ENCODE measurements around the gene RXRB. TPM values are rescaled to one million over a fixed set of nuclear protein-coding genes. Genes with fewer than 3 reads are reported as not detected.
A peak's percentile ranks its signal among the peaks of the same experiment; 100 is the strongest.

Gene RXRB
- total RNA-seq, 6 experiments from 2014 or later = 37.3 to 41.6 (median 38.3) TPM

GRCh38 chr6:33175436-33176069 is 24.9 kb downstream of the RXRB start:
- peak; percentile 45 for TF ChIP-seq CTCF (IDR thresholded peaks at IDR 0.05)
- no peak for DNase-seq
- no peak overlapping the region for H3K4me3 Mint-ChIP-seq
- H3K27me3 Mint-ChIP-seq (ENCODE audit: insufficient read depth) = peaks cover 15% of the 10 kb centered on the region
- no peaks in the 10 kb centered on the region for H3K9me3 Mint-ChIP-seq
- no peaks in the 10 kb centered on the region for H3K4me1 Mint-ChIP-seq (ENCODE audit: low read depth)
- H3K36me3 Mint-ChIP-seq (ENCODE audit: low read depth) = no peaks in the 10 kb centered on the region
- no peak overlapping the region for H3K27ac Mint-ChIP-seq

- H3K36me3 Mint-ChIP-seq (ENCODE audit: low read depth) = no peaks in the 10 kb centered on the region
- DNase-seq = no peak
- peaks cover 15% of the 10 kb centered on the region for H3K27me3 Mint-ChIP-seq (ENCODE audit: insufficient read depth)
- H3K4me1 Mint-ChIP-seq (ENCODE audit: low read depth) = no peaks in the 10 kb centered on the region
- H3K4me3 Mint-ChIP-seq = no peak overlapping the region
- no peaks in the 10 kb centered on the region for H3K9me3 Mint-ChIP-seq
- no peak overlapping the region for H3K27ac Mint-ChIP-seq
- TF ChIP-seq CTCF (IDR thresholded peaks at IDR 0.05) = no peak
These were observed 25.7 kb downstream of the RXRB start for GRCh38 chr6:33174784-33175183.

- TF ChIP-seq CTCF (IDR thresholded peaks at IDR 0.05) = no peak
- Mint-ChIP-seq H3K4me1 (ENCODE audit: low read depth) (no peaks in the 10 kb centered on the region), H3K27me3 (ENCODE audit: insufficient read depth) (peaks cover 22% of the 10 kb centered on the region), H3K4me3 (no peak overlapping the region), H3K36me3 (ENCODE audit: low read depth) (no peaks in the 10 kb centered on the region), H3K27ac (no peak overlapping the region), H3K9me3 (no peaks in the 10 kb centered on the region)
- no peak for DNase-seq
These were observed 26.8 kb downstream of the RXRB start for GRCh38 chr6:33173535-33174180.

GRCh38 chr6:33172688-33173534 is 27.6 kb downstream of the RXRB start:
- Mint-ChIP-seq H3K4me3 (no peak overlapping the region), H3K9me3 (no peaks in the 10 kb centered on the region), H3K27ac (no peak overlapping the region), H3K27me3 (ENCODE audit: insufficient read depth) (peaks cover 25% of the 10 kb centered on the region), H3K36me3 (ENCODE audit: low read depth) (no peaks in the 10 kb centered on the region), H3K4me1 (ENCODE audit: low read depth) (no peaks in the 10 kb centered on the region)
- peak; percentile 81 for TF ChIP-seq CTCF (IDR thresholded peaks at IDR 0.05)
- DNase-seq = peak; percentile 38

GRCh38 chr6:33171880-33172687 is 28.4 kb downstream of the RXRB start:
- peaks cover 25% of the 10 kb centered on the region for H3K27me3 Mint-ChIP-seq (ENCODE audit: insufficient read depth)
- no peak for TF ChIP-seq CTCF (IDR thresholded peaks at IDR 0.05)
- H3K27ac Mint-ChIP-seq = no peak overlapping the region
- no peak for DNase-seq
- H3K36me3 Mint-ChIP-seq (ENCODE audit: low read depth) = no peaks in the 10 kb centered on the region
- H3K9me3 Mint-ChIP-seq = no peaks in the 10 kb centered on the region
- H3K4me3 Mint-ChIP-seq = no peak overlapping the region
- no peaks in the 10 kb centered on the region for H3K4me1 Mint-ChIP-seq (ENCODE audit: low read depth)
